ENCODE results near the gene KLHL14.
"Not testable (repeated sequence)": the region's sequence is repeated elsewhere in the genome, so short reads cannot be mapped to it uniquely, and the experiment has no call there.

The KLHL14 gene, protein sequence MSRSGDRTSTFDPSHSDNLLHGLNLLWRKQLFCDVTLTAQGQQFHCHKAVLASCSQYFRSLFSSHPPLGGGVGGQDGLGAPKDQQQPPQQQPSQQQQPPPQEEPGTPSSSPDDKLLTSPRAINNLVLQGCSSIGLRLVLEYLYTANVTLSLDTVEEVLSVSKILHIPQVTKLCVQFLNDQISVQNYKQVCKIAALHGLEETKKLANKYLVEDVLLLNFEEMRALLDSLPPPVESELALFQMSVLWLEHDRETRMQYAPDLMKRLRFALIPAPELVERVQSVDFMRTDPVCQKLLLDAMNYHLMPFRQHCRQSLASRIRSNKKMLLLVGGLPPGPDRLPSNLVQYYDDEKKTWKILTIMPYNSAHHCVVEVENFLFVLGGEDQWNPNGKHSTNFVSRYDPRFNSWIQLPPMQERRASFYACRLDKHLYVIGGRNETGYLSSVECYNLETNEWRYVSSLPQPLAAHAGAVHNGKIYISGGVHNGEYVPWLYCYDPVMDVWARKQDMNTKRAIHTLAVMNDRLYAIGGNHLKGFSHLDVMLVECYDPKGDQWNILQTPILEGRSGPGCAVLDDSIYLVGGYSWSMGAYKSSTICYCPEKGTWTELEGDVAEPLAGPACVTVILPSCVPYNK

GRCh38 chr18:32772581-32773381 lies at the start of gene KLHL14:
Gene KLHL14 (minus strand): TSS chr18:32773023. CDS start chr18:32770591, 2,432 bp downstream.
- no peak for DNase-seq (ENCODE audit: low spot score)

DNA sequence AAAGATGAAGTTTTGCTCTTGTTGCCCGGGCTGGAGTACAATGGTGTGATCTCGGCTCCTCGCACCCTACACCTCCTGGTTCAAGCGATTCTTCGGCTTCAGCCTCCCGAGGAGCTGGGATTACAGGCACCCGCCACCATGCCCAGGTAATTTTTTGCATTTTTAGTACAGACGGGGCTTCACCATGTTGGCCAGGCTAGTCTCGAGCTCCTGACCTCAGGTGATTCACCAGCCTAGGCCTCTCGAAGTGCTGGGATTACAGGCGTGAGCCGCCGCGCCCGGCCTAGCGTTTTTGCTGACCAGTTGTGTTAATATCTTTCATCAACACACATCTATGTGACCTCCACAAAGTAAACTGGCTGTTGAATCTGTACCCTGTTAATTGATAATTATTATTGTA lies 49.4 kb upstream of the KLHL14 start:
- DNase-seq (ENCODE audit: low spot score), result no peak

DNA sequence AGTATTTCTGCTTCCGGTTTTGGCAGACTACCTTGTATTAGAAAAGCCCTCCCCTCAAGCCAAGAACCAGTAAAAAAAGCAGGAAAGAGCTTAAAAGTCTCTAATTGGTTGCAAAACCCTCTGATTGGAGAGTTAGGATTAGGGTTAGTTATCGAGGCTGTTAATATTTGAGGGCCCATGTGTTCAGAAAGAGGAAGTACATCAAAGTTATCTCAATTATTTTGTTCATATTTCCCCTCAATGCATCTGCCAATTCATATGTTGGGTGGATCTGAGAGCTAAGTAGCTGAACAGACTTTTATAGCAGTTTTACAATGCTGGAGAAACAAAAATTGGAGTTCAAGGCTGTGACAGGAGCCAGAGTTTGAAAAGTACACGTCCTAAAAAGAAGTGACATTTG lies 43.1 kb upstream of the KLHL14 start:
- no peak for DNase-seq (ENCODE audit: low spot score)

- no peak for DNase-seq (ENCODE audit: low spot score)
Observed at GRCh38 chr18:32812342-32812741, 39.5 kb upstream of the KLHL14 start.

- DNase-seq (ENCODE audit: low spot score), result no peak
Observed at GRCh38 chr18:32810314-32810713, 37.5 kb upstream of the KLHL14 start.

DNA sequence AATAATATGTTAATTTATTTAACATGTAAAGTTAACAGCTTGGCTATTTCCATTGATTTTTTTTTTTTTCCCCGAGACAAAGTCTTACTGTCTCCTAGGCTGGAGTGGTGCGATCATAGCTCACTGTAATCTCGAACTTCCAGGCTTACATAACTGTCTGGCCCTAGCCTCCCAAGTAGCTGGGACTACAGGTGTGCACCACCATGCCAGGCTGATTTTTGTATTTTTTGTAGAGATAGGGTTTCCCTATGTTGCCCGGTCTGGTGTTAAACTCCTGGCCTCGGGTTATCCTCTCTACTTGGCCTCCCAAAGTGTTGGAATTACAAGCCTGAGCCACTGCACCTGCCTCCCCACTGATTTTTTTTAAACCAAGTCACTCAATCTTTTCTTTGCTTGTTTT lies 32.5 kb upstream of the KLHL14 start:
- no peak for DNase-seq (ENCODE audit: low spot score)

- no peak for DNase-seq (ENCODE audit: low spot score)
Observed at GRCh38 chr18:32804134-32804888, 31.5 kb upstream of the KLHL14 start.

- no peak for DNase-seq (ENCODE audit: low spot score)
Observed at GRCh38 chr18:32803568-32803967, 30.7 kb upstream of the KLHL14 start.

GRCh38 chr18:32802591-32803451 lies 30.0 kb upstream of the KLHL14 start:
- no peak for DNase-seq (ENCODE audit: low spot score)

DNA sequence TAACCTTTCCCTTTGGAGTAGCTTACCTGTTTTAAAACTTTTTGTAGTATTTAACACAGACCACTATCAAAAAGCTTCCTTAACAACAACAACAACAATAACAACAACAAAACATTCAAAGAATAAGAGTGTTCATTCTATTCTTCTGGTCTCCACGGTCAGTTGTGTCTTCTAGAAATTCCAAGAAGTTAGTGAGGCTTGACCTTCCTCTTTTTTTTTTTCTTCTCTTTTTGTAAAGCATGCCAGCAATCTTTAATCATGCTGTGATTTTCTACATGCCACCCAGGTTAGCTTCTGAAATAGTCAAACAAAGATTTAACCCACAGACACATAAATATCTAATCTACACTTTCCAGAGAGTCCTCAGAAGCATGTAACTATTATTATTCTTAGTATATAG lies 28.4 kb upstream of the KLHL14 start:
- no peak for DNase-seq (ENCODE audit: low spot score)

DNA sequence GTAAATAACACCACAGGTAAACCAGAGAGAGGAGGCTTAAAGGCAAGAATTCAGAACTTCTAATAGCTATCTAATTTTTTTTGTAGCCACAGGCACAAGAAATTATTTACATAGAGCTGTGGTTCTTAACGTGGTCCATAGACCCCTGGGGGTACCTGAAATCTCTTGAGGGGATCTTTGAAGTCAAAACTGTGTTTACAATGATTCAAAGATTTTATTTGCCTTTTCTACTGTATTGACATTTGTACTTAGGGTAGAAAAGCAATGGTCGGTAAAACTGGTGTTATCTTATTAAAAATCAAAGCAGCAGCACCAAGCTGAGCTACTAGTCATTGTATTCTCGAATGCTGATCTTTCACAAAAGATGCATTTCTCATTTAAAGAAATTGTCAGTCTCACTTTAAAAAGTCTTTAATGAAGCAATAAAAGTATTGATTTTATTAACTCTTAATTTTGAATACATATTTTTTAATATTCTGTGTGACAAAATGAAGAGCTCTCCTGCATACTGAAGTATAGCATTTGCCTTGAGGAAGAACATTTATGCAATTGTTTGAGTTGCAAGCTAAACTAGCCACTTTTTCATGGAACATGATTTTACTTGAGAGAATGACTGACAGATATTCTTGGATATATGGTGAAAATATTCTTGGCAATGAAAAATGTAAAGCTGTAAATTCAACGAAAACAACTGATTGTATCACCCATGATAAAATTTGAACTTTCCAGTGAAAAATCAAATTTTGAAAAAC lies 25.6 kb upstream of the KLHL14 start:
- no peak for DNase-seq (ENCODE audit: low spot score)

- DNase-seq (ENCODE audit: low spot score), result not testable (repeated sequence)
Observed at GRCh38 chr18:32794667-32795066, 21.8 kb upstream of the KLHL14 start.

DNA sequence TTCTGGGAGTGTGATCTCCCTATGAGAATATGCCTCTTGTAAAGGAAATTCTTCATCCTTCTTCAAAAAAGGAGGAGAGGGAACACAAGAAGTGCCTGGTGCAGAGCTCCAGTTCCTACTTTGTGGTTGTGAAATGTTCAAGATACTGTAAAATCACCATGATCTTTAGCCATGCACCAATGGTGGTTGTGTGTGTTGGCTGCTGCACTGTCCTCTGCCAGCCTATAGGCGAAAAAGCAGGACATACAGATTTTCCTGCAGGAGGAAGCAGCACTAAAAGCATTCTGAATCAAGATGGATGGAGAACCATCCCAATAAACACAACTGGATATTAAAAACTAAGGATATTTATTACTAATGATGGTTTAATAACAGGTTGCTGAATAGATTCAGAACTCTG lies 6.2 kb upstream of the KLHL14 start:
- no peak for DNase-seq (ENCODE audit: low spot score)

GRCh38 chr18:32777049-32777448 lies 4.2 kb upstream of the KLHL14 start:
- DNase-seq (ENCODE audit: low spot score), result no peak

DNA sequence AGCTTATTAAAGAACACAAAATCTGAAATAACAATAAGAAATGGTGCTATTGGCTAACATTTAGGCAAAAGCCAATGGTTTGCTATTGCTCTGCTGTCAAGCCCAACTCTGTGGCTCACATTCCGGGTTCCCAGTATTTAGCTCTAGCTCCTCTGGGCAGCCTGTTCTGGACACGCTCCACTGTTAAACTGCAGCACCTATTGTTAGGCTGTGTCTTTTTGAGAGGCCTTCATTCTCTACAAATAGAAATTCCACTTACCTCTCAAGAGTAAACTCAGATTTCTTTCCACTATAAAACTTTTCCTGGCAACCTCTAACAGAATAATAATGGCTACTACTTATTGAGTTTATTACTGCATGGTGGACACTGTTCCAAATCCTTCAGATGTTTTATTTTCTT lies 3.7 kb upstream of the KLHL14 start:
- no peak for DNase-seq (ENCODE audit: low spot score)

DNA sequence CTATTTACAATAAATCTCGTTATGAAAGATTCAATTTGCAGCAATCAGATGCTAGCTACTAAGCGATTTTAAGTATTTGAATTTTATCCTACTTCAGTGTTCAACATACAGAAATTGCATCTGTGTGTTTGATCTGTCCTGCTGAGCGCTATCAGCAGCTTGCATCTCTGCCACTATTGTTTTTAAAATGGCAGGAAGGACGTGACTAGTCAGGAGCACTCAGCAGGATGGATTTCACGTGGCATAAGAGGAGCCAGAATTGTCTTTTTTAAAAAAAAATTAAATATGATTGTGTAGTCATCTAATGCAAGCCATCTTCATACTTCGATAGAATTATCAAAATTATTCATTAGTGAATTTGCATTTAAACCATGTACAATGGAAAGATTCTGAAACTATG lies 2.8 kb upstream of the KLHL14 start:
- DNase-seq (ENCODE audit: low spot score), result no peak

- no peak for DNase-seq (ENCODE audit: low spot score)
Observed at GRCh38 chr18:32773382-32773712, 524 bp upstream of the KLHL14 start.

- no peak for DNase-seq (ENCODE audit: low spot score)
Observed at GRCh38 chr18:32771871-32772580, 797 bp downstream of the KLHL14 start.

GRCh38 chr18:32771169-32771751 lies 1.6 kb downstream of the KLHL14 start:
- no peak for DNase-seq (ENCODE audit: low spot score)
